H9 (cell line): ENCODE results near the gene STARD10. TPM values are rescaled to one million over a fixed set of nuclear protein-coding genes. Genes with fewer than 3 reads are reported as not detected.

Experiments
- DNase-seq: peaks from one replicate; pipeline ENCODE4 v3.0.0-alpha.2; 2017
- H2AFZ ChIP-seq: one replicate; pipeline ENCODE4 v1.6.1; 2013; ENCODE audit warnings: mild to moderate bottlenecking, low read length, control low read depth, moderate library complexity
- H2AK5ac ChIP-seq: 2 replicates; pipeline ENCODE4 v1.6.1; 2013; ENCODE audit warnings: low read length, control low read depth, mixed read lengths; ENCODE audit not compliant: insufficient read length
- H2BK120ac ChIP-seq: one replicate; pipeline ENCODE4 v1.6.1; 2013; ENCODE audit warnings: low read depth, mild to moderate bottlenecking, low read length, control low read depth, inconsistent platforms; ENCODE audit not compliant: poor library complexity, severe bottlenecking
- H2BK12ac ChIP-seq: 2 replicates; pipeline ENCODE4 v1.6.1; 2013; ENCODE audit warnings: low read length, control low read depth, mixed read lengths, low read depth; ENCODE audit not compliant: insufficient read length
- H2BK15ac ChIP-seq: 2 replicates; pipeline ENCODE4 v1.6.1; 2013; ENCODE audit warnings: low read depth, low read length, control low read depth
- H2BK20ac ChIP-seq: one replicate; pipeline ENCODE4 v1.6.1; 2013; ENCODE audit warnings: low read depth, mild to moderate bottlenecking, low read length, control low read depth, inconsistent platforms; ENCODE audit not compliant: poor library complexity, severe bottlenecking
- H2BK5ac ChIP-seq: 2 replicates; pipeline ENCODE4 v1.6.1; 2013; ENCODE audit warnings: low read length, control low read depth, mixed read lengths; ENCODE audit not compliant: insufficient read length
- H3K14ac ChIP-seq: 2 replicates; pipeline ENCODE4 v1.6.1; 2013; ENCODE audit warnings: low read length, control low read depth; ENCODE audit not compliant: insufficient read depth
- H3K18ac ChIP-seq: 2 replicates; pipeline ENCODE4 v1.6.1; 2013; ENCODE audit warnings: low read depth, mild to moderate bottlenecking, mixed read lengths, low read length, control low read depth; ENCODE audit not compliant: insufficient read length
- H3K23ac ChIP-seq: 2 replicates; pipeline ENCODE4 v1.6.1; 2013; ENCODE audit warnings: low read length, control low read depth, mixed read lengths, low read depth; ENCODE audit not compliant: insufficient read length
- H3K23me2 ChIP-seq: 2 replicates; pipeline ENCODE4 v1.6.1; 2013; ENCODE audit warnings: low read depth, mild to moderate bottlenecking, mixed read lengths, low read length, control low read depth; ENCODE audit not compliant: insufficient read length, poor library complexity, severe bottlenecking
- H3K27ac ChIP-seq: 2 replicates; pipeline ENCODE4 v1.5.1; 2013; ENCODE audit warnings: low read length, control low read depth, mixed read lengths, low read depth; ENCODE audit not compliant: insufficient read length
- H3K27me3 ChIP-seq: 2 replicates; pipeline ENCODE4 v1.6.1; 2013; ENCODE audit warnings: low read length, control low read depth, inconsistent platforms; ENCODE audit not compliant: insufficient read depth
- H3K4ac ChIP-seq: 2 replicates; pipeline ENCODE4 v1.6.1; 2013; ENCODE audit warnings: low read depth, mild to moderate bottlenecking, control low read depth, inconsistent platforms, low read length, moderate library complexity
- H3K4me1 ChIP-seq: 2 replicates; pipeline ENCODE4 v1.6.1; 2013; ENCODE audit warnings: low read length, control low read depth, inconsistent platforms; ENCODE audit not compliant: insufficient read depth
- H3K4me2 ChIP-seq: 2 replicates; pipeline ENCODE4 v1.6.1; 2013; ENCODE audit warnings: low read length, control low read depth, mixed read lengths; ENCODE audit not compliant: insufficient read length, insufficient read depth
- H3K56ac ChIP-seq: 2 replicates; pipeline ENCODE4 v1.6.1; 2013; ENCODE audit warnings: low read depth, mild to moderate bottlenecking, mixed read lengths, low read length, control low read depth; ENCODE audit not compliant: insufficient read length
- H3K79me1 ChIP-seq: 2 replicates; pipeline ENCODE4 v1.6.1; 2013; ENCODE audit warnings: low read depth, mild to moderate bottlenecking, moderate library complexity, low read length, control low read depth, inconsistent platforms; ENCODE audit not compliant: insufficient read depth, poor library complexity, severe bottlenecking
- H3K79me2 ChIP-seq: 2 replicates; pipeline ENCODE4 v1.6.1; 2013; ENCODE audit warnings: low read length, control low read depth, inconsistent platforms; ENCODE audit not compliant: insufficient read depth
- H3K9ac ChIP-seq: 2 replicates; pipeline ENCODE4 v1.6.1; 2013; ENCODE audit warnings: low read length, control low read depth, mixed read lengths; ENCODE audit not compliant: insufficient read length; ENCODE audit errors: extremely low read depth
- H3K9me3 ChIP-seq: one replicate; pipeline ENCODE4 v1.6.1; 2013; ENCODE audit warnings: low read depth, low read length, inconsistent platforms; ENCODE audit not compliant: control insufficient read depth
- H3T11ph ChIP-seq: one replicate; pipeline ENCODE4 v1.6.1; 2013; ENCODE audit warnings: mild to moderate bottlenecking, low read length, control low read depth, inconsistent platforms
- H4K20me1 ChIP-seq: one replicate; pipeline ENCODE4 v1.6.1; 2013; ENCODE audit not compliant: control insufficient read depth, insufficient read length, insufficient read depth
- H4K5ac ChIP-seq: 2 replicates; pipeline ENCODE4 v1.6.1; 2013; ENCODE audit warnings: low read depth, mild to moderate bottlenecking, mixed read lengths, low read length, control low read depth; ENCODE audit not compliant: insufficient read length
- H4K8ac ChIP-seq: replicated peaks from 2 replicates; pipeline ENCODE4 v1.6.1; 2013; ENCODE audit warnings: low read length, control low read depth, mixed read lengths, low read depth; ENCODE audit not compliant: insufficient read length
- H4K91ac ChIP-seq: 2 replicates; pipeline ENCODE4 v1.6.1; 2013; ENCODE audit warnings: low read depth, mild to moderate bottlenecking, moderate library complexity, mixed read lengths, low read length, control low read depth; ENCODE audit not compliant: insufficient read length
- H3K27ac Mint-ChIP-seq, 3 experiments: 2 replicates in 2 of 3; 3 replicates in 1 of 3; pipeline ENCODE4 v1.8.0; 2020 to 2021; ENCODE audit warnings: mixed read lengths in 3 of 3, mild to moderate bottlenecking in 1 of 3, moderate library complexity in 1 of 3
- H3K27me3 Mint-ChIP-seq: 2 replicates; pipeline ENCODE4 v1.8.0; 2021; ENCODE audit warnings: low read depth, mild to moderate bottlenecking, moderate library complexity, mixed read lengths
- H3K36me3 Mint-ChIP-seq, 3 experiments: 2 replicates in 2 of 3; 3 replicates in 1 of 3; pipeline ENCODE4 v1.8.0; 2020 to 2021; ENCODE audit warnings: low read depth in 3 of 3, mixed read lengths in 3 of 3; ENCODE audit not compliant: insufficient read depth in 1 of 3
- H3K4me1 Mint-ChIP-seq, 2 experiments: 2 replicates each; pipeline ENCODE4 v1.8.0; 2020; ENCODE audit warnings: mixed read lengths in 2 of 2
- H3K4me3 Mint-ChIP-seq, 2 experiments: 2 replicates in 1 of 2; 3 replicates in 1 of 2; pipeline ENCODE4 v1.8.0; 2020 to 2021; ENCODE audit warnings: mild to moderate bottlenecking in 2 of 2, mixed read lengths in 2 of 2, moderate library complexity in 1 of 2
- H3K9me3 Mint-ChIP-seq, 2 experiments: 2 replicates in 1 of 2; 3 replicates in 1 of 2; pipeline ENCODE4 v1.8.0; 2020; ENCODE audit warnings: mild to moderate bottlenecking in 2 of 2, mixed read lengths in 2 of 2, moderate library complexity in 1 of 2
- CTCF ChIP-seq: fragments of 200-600 bp; sonication (generic); conservative IDR thresholded peaks from 3 replicates; pipeline ENCODE4 v1.8.0; 2021; ENCODE audit warnings: antibody characterized with exemption, mild to moderate bottlenecking
- WGBS: extraction: QIAGEN DNeasy Blood & Tissue Kit; methylation state at CpG from one replicate; pipeline ENCODE4 v1.1.7; 2013; ENCODE audit warnings: missing lambda C conversion rate, low lambda C conversion rate, mixed read lengths; ENCODE audit not compliant: insufficient read length; ENCODE audit errors: extremely low coverage; 5-methylcytosine and 5-hydroxymethylcytosine counted together
- total RNA-seq: library from RNA; stranded (reverse); gene quantifications from 2 replicates; pipeline ENCODE4 v1.2.1, GENCODE V29; 2021

Gene STARD10
- total RNA-seq, 1 experiment from 2014 or later, result 24.4 TPM

GRCh38 chr11:72825661-72826060 lies 31.8 kb upstream of the STARD10 start:
- peaks cover 23% of the 10 kb centered on the region for H3K27me3 Mint-ChIP-seq
- no peak for TF ChIP-seq CTCF
- H3K27me3 ChIP-seq, result no peaks in the 10 kb centered on the region; the same call in 1 of the 2 replicates
- no peak overlapping the region for H3K14ac ChIP-seq
- no peak overlapping the region for H4K91ac ChIP-seq
- peaks cover 2% of the 10 kb centered on the region; the same call in 1 of the 2 replicates for H3K4me1 ChIP-seq
- no peak overlapping the region for H2BK20ac ChIP-seq
- no peak overlapping the region for H4K8ac ChIP-seq
- H3K9ac ChIP-seq, result no peak overlapping the region
- no peaks in the 10 kb centered on the region for H3K9me3 ChIP-seq
- H2BK12ac ChIP-seq, result no peak overlapping the region
- no peak overlapping the region for H3K4ac ChIP-seq
- no peak overlapping the region for H3K27ac Mint-ChIP-seq
- H3K4me2 ChIP-seq, result no peak overlapping the region
- peaks cover 13% of the 10 kb centered on the region for H3K23me2 ChIP-seq
- no peaks in the 10 kb centered on the region for H3K79me1 ChIP-seq
- H3K9me3 Mint-ChIP-seq, result no peaks in the 10 kb centered on the region; a peak in 1 of 5 replicates
- peaks cover 6 to 12% of the 10 kb centered on the region in 2 experiments for H3K4me1 Mint-ChIP-seq
- H4K5ac ChIP-seq, result no peak overlapping the region
- H3K4me3 Mint-ChIP-seq, result no peak overlapping the region
- DNase-seq, result no peak
- no peak overlapping the region for H2AK5ac ChIP-seq
- no peak overlapping the region for H3K27ac ChIP-seq
- H4K20me1 ChIP-seq, result no peaks in the 10 kb centered on the region
- no peak overlapping the region for H3K56ac ChIP-seq
- H2BK15ac ChIP-seq, result no peak overlapping the region
- WGBS, result no CpG with 5 or more reads among the region's 4 CpGs
- H2AFZ ChIP-seq, result no peak overlapping the region
- H3K79me2 ChIP-seq, result no peaks in the 10 kb centered on the region
- H3K36me3 Mint-ChIP-seq, result peaks cover 0 to 2% (median 0%) of the 10 kb centered on the region in 3 experiments; a peak in 2 of 7 replicates
- no peak overlapping the region for H2BK5ac ChIP-seq
- no peak overlapping the region for H3K23ac ChIP-seq
- no peak overlapping the region for H3K18ac ChIP-seq
- H3T11ph ChIP-seq, result no peak overlapping the region
- no peak overlapping the region for H2BK120ac ChIP-seq
